HG03575 (cell line): ENCODE data around the gene BEND7.
"Not testable (repeated sequence)": the region's sequence is repeated elsewhere in the genome, so short reads cannot be mapped to it uniquely, and the experiment has no call there.

Experiments used
- ATAC-seq: cut with Tn5 transposase; IDR thresholded peaks from one replicate; pipeline ENCODE4 v1.9.1; 2021; ENCODE audit not compliant: unreplicated experiment, insufficient number of reproducible peaks, low FRiP score; ENCODE audit errors: extremely low read depth

Gene BEND7, protein sequence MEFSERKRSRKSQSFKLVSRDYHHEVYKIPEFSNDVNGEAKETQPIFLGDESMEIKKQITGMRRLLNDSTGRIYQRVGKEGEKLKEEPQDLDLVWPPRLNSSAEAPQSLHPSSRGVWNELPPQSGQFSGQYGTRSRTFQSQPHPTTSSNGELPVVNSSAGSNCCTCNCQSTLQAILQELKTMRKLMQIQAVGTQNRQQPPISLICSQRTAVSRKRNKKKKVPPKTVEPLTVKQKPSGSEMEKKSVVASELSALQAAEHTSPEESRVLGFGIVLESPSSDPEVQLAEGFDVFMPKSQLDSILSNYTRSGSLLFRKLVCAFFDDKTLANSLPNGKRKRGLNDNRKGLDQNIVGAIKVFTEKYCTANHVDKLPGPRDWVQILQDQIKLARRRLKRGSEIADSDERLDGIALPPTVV

DNA sequence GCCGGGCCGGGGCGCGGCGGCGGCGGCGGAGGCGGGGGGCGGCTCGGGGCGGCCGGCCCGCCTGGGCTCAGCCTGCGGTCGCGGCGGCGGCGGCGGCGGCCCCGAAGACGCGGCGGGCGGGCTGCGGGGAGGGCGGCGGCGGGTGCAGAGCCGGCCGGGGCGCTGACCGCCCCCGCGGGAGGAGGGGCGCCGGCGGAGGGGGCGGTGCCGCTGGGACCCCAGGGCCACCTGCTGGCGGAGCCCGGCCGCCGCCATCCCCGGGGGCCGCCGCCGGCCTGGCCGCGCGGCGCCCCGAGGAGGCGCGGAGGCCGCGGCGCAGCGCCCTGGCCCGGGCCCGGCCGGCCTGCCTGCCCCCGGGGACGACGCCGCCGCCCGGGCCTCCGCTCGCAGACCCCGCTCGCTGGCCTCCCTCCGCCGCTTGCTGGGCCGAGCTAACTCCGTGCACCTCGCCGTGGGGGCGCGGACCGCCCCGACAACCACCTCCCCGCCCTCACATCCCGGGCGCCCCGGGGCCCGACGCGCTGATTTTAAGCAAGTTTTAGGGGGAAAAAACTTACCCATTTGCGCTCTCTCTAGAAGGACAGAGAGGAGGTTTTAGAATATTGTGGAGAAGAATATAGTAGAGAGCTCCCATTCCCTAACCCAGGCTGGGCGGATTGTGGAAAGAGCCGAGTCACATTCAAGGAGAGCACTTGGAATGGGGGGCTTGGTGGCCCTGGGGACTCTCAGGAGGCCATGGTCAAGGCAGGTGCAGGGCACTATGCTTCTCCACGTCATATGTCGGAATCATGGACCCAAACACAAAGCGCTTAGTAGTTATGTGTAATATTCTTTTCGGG is at the start of gene BEND7:
Gene BEND7, minus strand, starts transcription at position 140 of the 839 bp plus-strand sequence. CDS start 481 bp downstream, outside the sequence.
- ATAC-seq = no peak

DNA sequence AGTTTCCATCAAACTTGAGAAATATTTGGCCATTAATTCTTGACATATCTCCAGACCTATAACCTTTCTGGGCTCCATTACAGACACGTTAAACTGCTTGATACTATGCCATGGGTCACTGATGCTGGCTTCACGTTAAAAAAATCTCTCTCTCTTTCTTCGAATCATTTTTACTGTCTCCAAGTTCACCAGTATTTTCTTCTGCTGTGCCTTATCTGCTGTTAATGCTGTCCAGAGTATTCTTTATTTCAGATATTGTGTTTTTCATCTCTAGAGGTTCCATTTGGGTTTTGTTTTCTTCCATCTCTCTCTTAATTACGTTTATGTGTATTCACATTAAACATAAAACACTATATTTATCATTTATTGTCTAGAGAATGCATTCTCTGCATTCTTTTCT is 45.1 kb upstream of the BEND7 start:
- ATAC-seq = no peak

DNA sequence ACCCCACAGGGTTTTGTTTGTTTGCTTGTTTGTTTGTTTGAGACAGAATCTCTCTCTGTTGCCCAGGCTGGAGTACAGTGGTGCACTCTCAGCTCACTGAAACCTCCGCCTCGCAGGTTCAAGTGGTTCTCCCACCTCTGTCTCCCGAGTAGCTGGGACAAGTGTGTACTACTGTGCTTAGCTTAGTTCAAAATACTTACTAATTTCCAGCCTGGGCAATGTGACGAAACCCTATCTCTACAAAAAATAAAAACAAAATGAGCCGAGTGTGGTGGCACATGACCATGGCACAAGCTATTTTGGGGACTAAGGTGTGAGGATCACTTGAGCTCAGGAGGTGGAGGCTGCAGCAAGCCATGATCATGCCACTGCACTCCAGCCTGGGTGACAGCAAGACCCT is 42.7 kb upstream of the BEND7 start:
- no peak for ATAC-seq

DNA sequence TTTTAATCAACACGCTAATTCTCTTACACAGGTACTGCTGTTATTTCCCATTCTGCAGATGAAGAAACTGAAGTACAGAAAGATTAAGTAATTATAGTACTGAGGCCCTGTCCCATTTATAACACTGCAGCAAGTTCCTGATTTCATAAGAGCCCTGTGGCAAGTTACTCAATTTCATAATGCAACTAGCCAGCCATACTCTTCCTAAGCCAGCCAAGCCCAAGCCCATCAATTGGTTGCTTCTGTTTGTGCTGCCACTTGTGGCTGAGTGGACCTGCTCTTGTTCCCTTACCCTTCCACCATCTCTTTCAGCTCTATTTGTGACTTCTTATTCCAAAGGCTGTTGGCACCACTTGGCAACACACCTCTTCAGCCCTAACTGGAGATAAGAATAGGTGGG is 38.2 kb upstream of the BEND7 start:
- ATAC-seq = no peak

DNA sequence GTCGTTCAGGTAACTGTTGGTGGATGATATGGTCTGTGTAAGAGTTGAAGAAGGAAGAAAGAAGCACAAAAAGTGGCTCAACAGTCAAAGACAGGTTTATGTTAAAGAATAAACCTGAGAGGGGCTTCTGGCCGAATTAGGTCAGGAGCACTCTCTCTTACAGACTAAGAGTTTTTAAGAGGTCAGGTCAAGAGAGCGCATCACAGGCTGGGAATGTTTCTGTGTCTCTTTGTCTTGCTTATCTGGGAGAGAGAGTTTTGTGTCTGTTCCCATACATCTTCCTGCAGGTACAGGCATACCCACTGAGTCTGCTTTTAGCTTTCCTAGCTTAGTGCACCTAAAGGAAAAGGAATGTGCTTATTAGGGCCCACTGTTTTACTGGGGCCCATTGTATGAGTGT is 35.8 kb upstream of the BEND7 start:
- no peak for ATAC-seq

DNA sequence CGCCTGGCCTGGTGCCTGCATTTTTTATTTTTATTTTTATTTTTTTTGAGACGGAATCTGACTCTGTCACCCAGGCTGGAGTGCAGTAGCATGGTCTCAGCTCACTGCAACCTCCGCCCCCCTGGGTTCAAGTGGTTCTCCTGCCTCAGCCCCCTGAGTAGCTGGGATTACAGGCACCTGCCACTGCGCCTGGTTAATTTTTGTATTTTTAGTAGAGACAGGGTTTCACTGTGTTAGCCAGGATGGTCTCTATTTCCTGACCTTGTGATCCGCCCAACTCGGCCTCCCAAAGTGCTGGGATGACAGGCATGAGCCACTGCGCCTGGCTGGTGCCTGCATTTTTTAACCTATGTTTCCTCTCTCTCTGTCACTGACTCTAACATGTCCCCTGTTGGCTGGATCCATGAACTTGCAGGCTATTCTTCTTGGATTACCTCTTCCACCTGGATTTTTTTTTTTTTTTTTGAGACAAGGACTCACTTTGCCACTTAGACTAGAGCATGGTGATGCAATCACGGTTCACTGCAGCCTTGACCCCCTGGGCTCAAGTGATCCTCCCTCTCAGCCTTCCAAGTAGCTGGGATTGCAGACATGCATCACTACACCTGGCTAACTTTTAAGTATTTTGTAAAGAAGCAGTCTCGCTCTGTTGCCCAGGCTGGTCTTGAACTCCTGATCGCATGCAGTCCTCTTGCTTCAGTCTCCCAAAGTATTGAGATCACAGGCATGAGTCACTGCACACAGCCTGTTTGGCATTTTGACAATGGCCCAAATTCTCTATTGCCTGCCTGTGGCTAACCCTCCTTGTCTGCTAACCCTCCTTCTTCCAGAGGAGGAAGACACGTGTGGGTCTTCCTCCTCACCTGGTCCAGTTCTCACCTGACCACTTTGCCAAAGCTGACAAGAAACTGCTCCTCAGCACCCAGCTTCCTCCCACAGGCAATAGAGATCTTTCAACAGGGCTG is 34.9 kb upstream of the BEND7 start:
- no peak for ATAC-seq

DNA sequence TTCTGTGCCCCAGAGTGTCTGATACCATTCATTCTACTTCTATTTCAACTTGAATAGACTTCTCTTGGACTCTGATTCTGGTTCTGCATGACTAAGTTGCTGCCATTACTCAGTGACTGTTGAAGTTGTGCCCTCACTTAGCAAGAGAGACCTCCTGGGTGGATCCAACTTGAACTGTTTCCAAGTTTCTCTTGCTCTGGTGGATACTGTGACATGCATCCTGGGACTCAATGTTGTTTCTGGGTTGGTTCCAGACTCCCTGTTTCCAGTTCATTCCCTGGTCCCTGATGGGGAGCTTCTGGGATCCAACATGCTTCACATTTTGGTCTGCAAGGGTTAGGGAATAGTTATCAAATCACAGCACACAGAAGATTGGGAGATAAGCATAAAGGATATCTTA is 31.8 kb upstream of the BEND7 start:
- ATAC-seq = no peak

DNA sequence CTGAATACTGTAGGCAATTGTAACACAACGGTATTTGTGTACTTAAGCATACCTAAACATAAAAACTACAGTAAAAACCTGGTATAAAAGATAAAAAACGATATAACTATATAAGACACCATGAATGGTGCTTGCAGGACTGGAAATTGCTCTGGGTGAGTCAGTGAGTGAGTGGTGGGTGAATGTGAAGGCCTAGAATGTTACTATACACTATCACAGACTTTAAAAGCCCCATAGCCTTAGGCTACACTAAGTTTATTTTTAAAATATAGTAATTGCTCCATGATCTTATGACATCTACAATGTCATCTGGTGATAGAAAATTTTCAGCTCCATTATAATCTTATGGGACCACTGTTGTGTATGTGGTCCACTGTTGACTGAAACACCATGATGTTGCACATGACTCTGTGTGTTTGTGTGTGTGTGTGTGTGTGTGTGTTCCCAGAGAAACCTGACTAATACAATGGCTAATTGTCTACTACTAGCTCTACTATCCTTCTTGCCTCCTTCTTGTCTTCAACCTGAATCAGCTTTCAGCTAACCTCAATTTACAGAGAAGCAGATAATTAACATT is 30.4 kb upstream of the BEND7 start:
- ATAC-seq = no peak

DNA sequence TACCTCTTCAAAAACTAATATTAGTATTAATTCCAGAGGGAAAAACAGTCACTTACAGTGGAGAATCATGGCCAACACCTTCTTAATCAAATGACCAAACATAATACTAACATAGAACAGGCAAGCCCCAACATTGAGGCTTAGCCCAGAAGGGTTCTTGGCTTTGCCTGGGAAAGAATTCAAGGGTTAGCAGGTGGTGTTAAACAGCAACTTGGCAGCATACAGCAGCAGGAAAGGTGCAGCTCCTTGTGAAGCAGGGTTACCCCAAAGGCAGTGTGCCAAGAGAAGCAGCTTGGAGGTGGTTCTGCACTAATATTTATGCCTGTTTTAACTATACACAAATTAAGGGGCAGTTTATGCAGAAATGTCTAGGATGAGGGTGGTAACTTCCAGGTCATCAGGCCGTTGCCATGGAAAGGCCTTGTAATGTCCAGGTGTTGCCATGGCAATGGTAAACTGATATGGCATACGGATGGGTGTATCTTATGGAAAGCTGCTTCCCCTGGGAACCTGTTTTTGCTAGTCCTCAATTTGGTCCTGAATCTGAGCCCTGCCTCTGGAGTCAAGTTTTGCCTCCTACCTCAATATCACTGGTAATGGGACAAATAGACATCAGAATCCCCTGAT is 27.2 kb upstream of the BEND7 start:
- ATAC-seq = no peak

DNA sequence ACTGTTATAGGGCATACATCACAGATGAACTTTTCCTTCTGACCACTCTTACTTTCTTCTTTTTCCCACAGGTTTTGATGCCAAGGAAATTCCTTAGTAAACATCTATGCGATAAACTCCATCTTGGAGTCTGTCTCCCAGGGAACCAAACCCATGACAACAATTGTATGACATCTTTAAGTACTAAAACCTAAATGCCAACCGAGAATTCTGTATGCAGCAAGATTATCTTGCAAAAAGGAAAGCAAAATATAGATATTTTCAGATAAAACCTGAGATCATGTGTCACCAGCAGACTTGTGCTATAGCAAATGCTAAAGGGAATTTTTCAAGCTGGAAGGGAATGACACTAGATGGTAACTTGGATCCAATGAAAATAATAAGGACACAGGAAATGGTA is 22.0 kb upstream of the BEND7 start:
- ATAC-seq = no peak

DNA sequence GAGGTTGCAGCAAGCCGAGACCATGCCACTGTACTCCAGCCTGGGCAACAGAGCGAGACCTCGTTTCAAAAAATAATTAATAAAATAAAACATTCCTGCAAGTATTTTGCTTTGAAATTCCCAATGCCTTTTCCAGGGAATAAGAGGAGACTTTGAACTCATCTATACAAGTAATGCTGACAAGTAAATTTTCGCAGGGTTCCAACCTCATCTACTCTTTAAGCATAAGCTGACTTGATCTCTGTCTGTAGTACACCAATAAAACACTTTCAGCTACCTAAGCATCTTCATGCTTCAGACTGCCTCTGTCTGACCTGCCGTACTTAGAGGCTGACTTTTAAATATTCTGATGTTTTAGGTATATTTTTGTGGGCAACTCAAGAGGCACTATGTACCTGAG is 13.7 kb upstream of the BEND7 start:
- no peak for ATAC-seq

DNA sequence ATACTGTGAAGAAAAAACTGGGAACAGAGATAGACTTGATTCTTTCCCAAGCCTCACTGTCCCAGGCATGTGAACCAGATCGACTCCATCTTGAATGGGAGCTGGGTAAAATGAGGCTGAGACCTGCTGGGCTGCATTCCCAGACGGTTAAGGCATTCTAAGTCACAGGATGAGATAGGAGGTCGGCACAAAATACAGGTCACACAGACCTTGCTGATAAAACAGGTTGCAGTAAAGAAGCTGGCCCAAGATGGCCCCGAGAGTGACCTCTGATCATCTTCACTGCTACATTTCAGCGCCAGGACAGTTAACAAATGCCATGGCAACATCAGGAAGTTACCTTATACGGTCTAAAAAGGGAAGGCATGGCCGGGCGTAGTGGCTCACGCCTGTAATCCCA is 9.2 kb upstream of the BEND7 start:
- ATAC-seq = not testable (repeated sequence)

DNA sequence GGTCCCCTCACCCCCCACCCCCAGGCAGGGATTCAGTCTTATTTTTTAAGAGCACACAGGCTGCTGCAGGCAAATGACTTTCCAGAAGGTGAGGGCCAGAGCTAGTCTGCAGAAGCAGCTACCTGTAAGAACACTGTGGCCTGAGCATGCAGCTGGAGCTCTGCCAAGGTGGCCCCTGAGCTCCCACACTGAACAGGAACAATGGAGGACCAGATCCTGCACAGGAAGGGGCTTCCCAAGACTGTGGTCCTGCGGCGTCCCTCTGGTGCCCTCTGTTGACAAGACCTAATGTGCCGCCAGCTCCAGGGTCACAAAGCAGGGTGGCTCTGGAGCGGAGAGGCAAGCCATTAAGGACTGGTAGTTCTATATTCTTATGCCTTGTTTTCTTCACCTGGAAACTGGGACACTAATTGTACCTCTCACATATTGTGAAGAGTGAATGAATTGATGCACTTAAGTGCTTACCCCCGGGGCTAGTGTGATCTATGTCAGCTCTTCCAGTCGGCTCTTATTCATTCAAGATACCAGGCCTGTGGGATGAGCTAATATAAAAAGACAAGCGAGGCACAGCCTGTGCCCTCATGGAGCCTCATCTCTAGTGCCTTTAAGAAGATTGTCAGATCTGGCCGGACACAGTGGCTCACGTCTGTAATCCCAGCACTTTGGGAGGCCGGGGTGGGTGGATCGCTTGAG is 8.0 kb upstream of the BEND7 start:
- no peak for ATAC-seq

DNA sequence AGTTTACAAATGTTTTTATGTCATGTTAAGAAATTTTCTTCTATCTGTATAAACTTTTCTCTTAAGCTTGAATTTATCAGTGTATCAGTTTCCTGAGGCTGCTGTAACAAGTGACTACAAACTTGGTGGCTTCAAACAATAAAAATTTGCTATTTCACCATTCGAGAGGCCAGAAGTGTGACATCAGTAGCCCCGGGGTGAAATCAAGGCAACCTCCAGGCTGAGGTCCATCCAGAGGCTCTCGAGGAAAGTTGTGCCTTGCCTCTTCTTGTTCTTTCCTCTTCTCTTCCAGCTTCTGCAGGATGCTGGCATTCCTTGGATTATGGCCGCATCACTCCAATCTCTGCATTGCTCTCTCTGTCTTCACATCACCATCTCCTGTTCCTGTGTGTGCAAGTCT is 6.5 kb upstream of the BEND7 start:
- no peak for ATAC-seq

DNA sequence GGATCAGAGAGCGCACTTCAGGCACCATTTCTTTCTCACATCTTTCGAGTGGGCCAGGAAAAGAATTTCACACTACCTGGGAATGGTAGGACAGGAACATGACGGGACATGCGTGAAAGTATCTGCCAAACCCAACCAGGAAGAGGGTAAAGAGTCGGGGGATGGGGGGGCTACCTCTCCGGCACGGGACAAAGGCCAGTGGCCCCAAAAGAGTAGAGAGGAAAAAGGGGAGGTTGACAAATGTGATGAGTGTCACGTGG is 830 bp upstream of the BEND7 start:
- no peak for ATAC-seq

DNA sequence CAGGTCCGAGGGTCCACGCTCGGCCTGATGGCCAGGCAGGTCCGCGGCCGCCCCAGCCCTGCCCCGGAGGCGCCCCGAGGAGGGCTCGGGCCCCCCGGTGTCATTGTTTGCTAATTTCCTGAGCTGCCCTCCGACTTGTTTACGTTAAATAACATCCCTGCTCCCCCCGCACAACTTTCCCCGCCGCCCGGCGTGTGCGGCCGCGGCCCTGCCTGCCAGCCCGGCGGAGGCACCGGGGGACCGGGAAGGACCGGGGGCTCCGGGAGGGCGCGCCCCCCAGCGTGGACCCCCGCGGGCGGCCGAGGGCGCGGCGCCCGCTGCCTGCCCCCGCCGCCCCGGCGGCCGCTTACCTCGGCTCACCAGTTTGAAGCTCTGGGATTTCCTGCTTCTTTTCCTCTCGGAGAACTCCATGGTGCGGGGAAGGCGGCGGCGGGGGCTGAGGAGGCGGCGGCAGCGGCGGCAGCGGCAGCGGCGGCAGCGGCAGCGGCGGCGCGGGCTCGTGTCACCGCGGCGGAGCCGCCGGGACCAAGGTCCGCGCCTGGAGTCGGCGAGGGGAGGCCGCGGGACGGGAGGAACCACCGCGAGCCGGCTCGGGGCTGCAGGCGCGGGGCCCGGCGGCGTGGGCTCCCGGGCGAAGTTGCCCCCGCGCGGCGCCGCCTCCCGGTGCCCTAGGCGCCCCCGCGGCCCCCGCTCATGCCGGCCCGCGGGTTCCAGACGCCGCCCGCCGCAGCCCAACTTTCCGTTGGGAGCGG is 515 bp downstream of the BEND7 start:
- no peak for ATAC-seq

DNA sequence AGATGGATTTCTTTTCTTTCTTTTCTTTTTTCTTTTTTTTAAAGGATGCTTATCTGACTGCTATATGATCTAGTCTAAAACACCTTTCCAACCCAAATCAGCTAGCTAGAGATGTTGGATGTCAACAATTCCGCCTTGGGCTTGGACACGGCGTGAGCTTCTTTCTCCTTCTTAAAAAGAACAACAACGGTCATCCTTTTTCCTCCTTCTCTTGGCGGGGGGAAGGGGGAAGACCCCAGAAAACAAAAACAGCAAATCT is 1.0 kb downstream of the BEND7 start:
- ATAC-seq = no peak
